ENCODE data around the gene ADAMTS2. TPM values are rescaled to one million over a fixed set of nuclear protein-coding genes. Genes with fewer than 3 reads are reported as not detected.
A peak's percentile ranks its signal among the peaks of the same experiment; 100 is the strongest.
"Not testable (repeated sequence)": the region's sequence is repeated elsewhere in the genome, so short reads cannot be mapped to it uniquely, and the experiment has no call there.

Gene ADAMTS2
- total RNA-seq, 1 experiment from 2014 or later: 1.7 TPM

GRCh38 chr5:179217956-179218942, 127.0 kb downstream of the ADAMTS2 start:
- Histone ChIP-seq H3K27me3 (ENCODE audit: control insufficient read depth, insufficient read depth, low read length) (no peaks in the 10 kb centered on the region), H3K36me3 (replicated peaks; ENCODE audit: control insufficient read depth, insufficient read depth, low read length) (no peaks in the 10 kb centered on the region), H3K4me3 (ENCODE audit: insufficient read depth, low read depth, low read length) (no peak overlapping the region)
- no peak for DNase-seq

- Histone ChIP-seq H3K4me3 (ENCODE audit: insufficient read depth, low read depth, low read length) (no peak overlapping the region), H3K36me3 (replicated peaks; ENCODE audit: control insufficient read depth, insufficient read depth, low read length) (no peaks in the 10 kb centered on the region), H3K27me3 (ENCODE audit: control insufficient read depth, insufficient read depth, low read length) (no peaks in the 10 kb centered on the region)
- peak; percentile 47 for DNase-seq
Measured at GRCh38 chr5:179217356-179217755, 127.9 kb downstream of the ADAMTS2 start.

GRCh38 chr5:179216381-179216780, 128.9 kb downstream of the ADAMTS2 start:
- not testable (repeated sequence) for H3K36me3 ChIP-seq (replicated peaks; ENCODE audit: control insufficient read depth, insufficient read depth, low read length); DNase-seq; H3K27me3 ChIP-seq (ENCODE audit: control insufficient read depth, insufficient read depth, low read length); H3K4me3 ChIP-seq (ENCODE audit: insufficient read depth, low read depth, low read length)

GRCh38 chr5:179215576-179215975, 129.7 kb downstream of the ADAMTS2 start:
- no peak for DNase-seq
- H3K27me3 ChIP-seq (ENCODE audit: control insufficient read depth, insufficient read depth, low read length): no peaks in the 10 kb centered on the region
- H3K4me3 ChIP-seq (ENCODE audit: insufficient read depth, low read depth, low read length): no peak overlapping the region
- no peaks in the 10 kb centered on the region for H3K36me3 ChIP-seq (replicated peaks; ENCODE audit: control insufficient read depth, insufficient read depth, low read length)

- no peak for DNase-seq
Measured at GRCh38 chr5:179214678-179215077, 130.6 kb downstream of the ADAMTS2 start.

GRCh38 chr5:179212870-179213269, 132.4 kb downstream of the ADAMTS2 start:
- Histone ChIP-seq H3K4me3 (ENCODE audit: insufficient read depth, low read depth, low read length) (no peak overlapping the region), H3K36me3 (replicated peaks; ENCODE audit: control insufficient read depth, insufficient read depth, low read length) (no peaks in the 10 kb centered on the region), H3K27me3 (ENCODE audit: control insufficient read depth, insufficient read depth, low read length) (no peaks in the 10 kb centered on the region)
- DNase-seq: peak; percentile 90

More at GRCh38 chr5:179214678-179215077, 130.6 kb downstream of the ADAMTS2 start:
- no peak overlapping the region for H3K4me3 ChIP-seq (ENCODE audit: insufficient read depth, low read depth, low read length)
- H3K36me3 ChIP-seq (replicated peaks; ENCODE audit: control insufficient read depth, insufficient read depth, low read length): no peaks in the 10 kb centered on the region
- H3K27me3 ChIP-seq (ENCODE audit: control insufficient read depth, insufficient read depth, low read length): no peaks in the 10 kb centered on the region

- no peaks in the 10 kb centered on the region for H3K36me3 ChIP-seq (replicated peaks; ENCODE audit: control insufficient read depth, insufficient read depth, low read length)
- no peak overlapping the region for H3K4me3 ChIP-seq (ENCODE audit: insufficient read depth, low read depth, low read length)
- no peak for DNase-seq
- H3K27me3 ChIP-seq (ENCODE audit: control insufficient read depth, insufficient read depth, low read length): no peaks in the 10 kb centered on the region
Measured at GRCh38 chr5:179211631-179212030, 133.6 kb downstream of the ADAMTS2 start.

- DNase-seq: no peak
- Histone ChIP-seq H3K27me3 (ENCODE audit: control insufficient read depth, insufficient read depth, low read length) (no peaks in the 10 kb centered on the region), H3K36me3 (replicated peaks; ENCODE audit: control insufficient read depth, insufficient read depth, low read length) (no peaks in the 10 kb centered on the region), H3K4me3 (ENCODE audit: insufficient read depth, low read depth, low read length) (no peak overlapping the region)
Measured at GRCh38 chr5:179211068-179211467, 134.2 kb downstream of the ADAMTS2 start.

- no peaks in the 10 kb centered on the region for H3K27me3 ChIP-seq (ENCODE audit: control insufficient read depth, insufficient read depth, low read length)
- H3K4me3 ChIP-seq (ENCODE audit: insufficient read depth, low read depth, low read length): no peak overlapping the region
- no peaks in the 10 kb centered on the region for H3K36me3 ChIP-seq (replicated peaks; ENCODE audit: control insufficient read depth, insufficient read depth, low read length)
- DNase-seq: no peak
Measured at GRCh38 chr5:179210478-179210877, 134.8 kb downstream of the ADAMTS2 start.

- no peaks in the 10 kb centered on the region for H3K27me3 ChIP-seq (ENCODE audit: control insufficient read depth, insufficient read depth, low read length)
- H3K4me3 ChIP-seq (ENCODE audit: insufficient read depth, low read depth, low read length): no peak overlapping the region
- no peaks in the 10 kb centered on the region for H3K36me3 ChIP-seq (replicated peaks; ENCODE audit: control insufficient read depth, insufficient read depth, low read length)
- no peak for DNase-seq
Measured at GRCh38 chr5:179209359-179210150, 135.7 kb downstream of the ADAMTS2 start.

GRCh38 chr5:179208706-179209358, 136.4 kb downstream of the ADAMTS2 start:
- peak; percentile 56 for DNase-seq
- Histone ChIP-seq H3K27me3 (ENCODE audit: control insufficient read depth, insufficient read depth, low read length) (no peaks in the 10 kb centered on the region), H3K36me3 (replicated peaks; ENCODE audit: control insufficient read depth, insufficient read depth, low read length) (no peaks in the 10 kb centered on the region), H3K4me3 (ENCODE audit: insufficient read depth, low read depth, low read length) (no peak overlapping the region)

GRCh38 chr5:179207920-179208705, 137.1 kb downstream of the ADAMTS2 start:
- H3K4me3 ChIP-seq (ENCODE audit: insufficient read depth, low read depth, low read length): no peak overlapping the region
- H3K36me3 ChIP-seq (replicated peaks; ENCODE audit: control insufficient read depth, insufficient read depth, low read length): no peaks in the 10 kb centered on the region
- no peaks in the 10 kb centered on the region for H3K27me3 ChIP-seq (ENCODE audit: control insufficient read depth, insufficient read depth, low read length)
- no peak for DNase-seq

- no peak for DNase-seq
- H3K4me3 ChIP-seq (ENCODE audit: insufficient read depth, low read depth, low read length): no peak overlapping the region
- H3K27me3 ChIP-seq (ENCODE audit: control insufficient read depth, insufficient read depth, low read length): no peaks in the 10 kb centered on the region
- H3K36me3 ChIP-seq (replicated peaks; ENCODE audit: control insufficient read depth, insufficient read depth, low read length): no peaks in the 10 kb centered on the region
Measured at GRCh38 chr5:179207470-179207869, 137.8 kb downstream of the ADAMTS2 start.

- no peaks in the 10 kb centered on the region for H3K27me3 ChIP-seq (ENCODE audit: control insufficient read depth, insufficient read depth, low read length)
- H3K36me3 ChIP-seq (replicated peaks; ENCODE audit: control insufficient read depth, insufficient read depth, low read length): no peaks in the 10 kb centered on the region
- H3K4me3 ChIP-seq (ENCODE audit: insufficient read depth, low read depth, low read length): no peak overlapping the region
- no peak for DNase-seq
Measured at GRCh38 chr5:179206366-179206765, 138.9 kb downstream of the ADAMTS2 start.

Measured in H7 (cell line).